HEK293T (cell line): ENCODE data around the gene NAALAD2.

Experiments
- BHLHE40 ChIP-seq: fragments of 450-650 bp; IDR thresholded peaks from 2 replicates; pipeline ENCODE4 v1.6.1; 2016; ENCODE audit warnings: mild to moderate bottlenecking, moderate library complexity, borderline replicate concordance
- FOXM1 ChIP-seq: fragments of 450-650 bp; IDR thresholded peaks from 2 replicates; pipeline ENCODE4 v1.6.1; 2017; ENCODE audit warnings: mild to moderate bottlenecking, borderline replicate concordance
- LEF1 ChIP-seq: fragments of 450-650 bp; IDR thresholded peaks from 2 replicates; pipeline ENCODE4 v1.6.1; 2017; ENCODE audit warnings: mild to moderate bottlenecking, borderline replicate concordance
- ZNF384 ChIP-seq: fragments of 450-650 bp; IDR thresholded peaks from 2 replicates; pipeline ENCODE4 v1.6.1; 2016

GRCh38 chr11:90228056-90228455 is 93.6 kb downstream of the NAALAD2 start:
- TF ChIP-seq ZNF384 (no peak), FOXM1 (no peak), BHLHE40 (no peak), LEF1 (no peak)
